GM12872 (cell line): Measurements from ENCODE around the gene ST7.

Source experiments
- CTCF ChIP-seq: IDR thresholded peaks from 3 replicates; pipeline ENCODE4 v1.5.1; 2011; ENCODE audit warnings: low read depth, mild to moderate bottlenecking, low read length, moderate library complexity; ENCODE audit not compliant: insufficient read depth

The ST7 gene

DNA sequence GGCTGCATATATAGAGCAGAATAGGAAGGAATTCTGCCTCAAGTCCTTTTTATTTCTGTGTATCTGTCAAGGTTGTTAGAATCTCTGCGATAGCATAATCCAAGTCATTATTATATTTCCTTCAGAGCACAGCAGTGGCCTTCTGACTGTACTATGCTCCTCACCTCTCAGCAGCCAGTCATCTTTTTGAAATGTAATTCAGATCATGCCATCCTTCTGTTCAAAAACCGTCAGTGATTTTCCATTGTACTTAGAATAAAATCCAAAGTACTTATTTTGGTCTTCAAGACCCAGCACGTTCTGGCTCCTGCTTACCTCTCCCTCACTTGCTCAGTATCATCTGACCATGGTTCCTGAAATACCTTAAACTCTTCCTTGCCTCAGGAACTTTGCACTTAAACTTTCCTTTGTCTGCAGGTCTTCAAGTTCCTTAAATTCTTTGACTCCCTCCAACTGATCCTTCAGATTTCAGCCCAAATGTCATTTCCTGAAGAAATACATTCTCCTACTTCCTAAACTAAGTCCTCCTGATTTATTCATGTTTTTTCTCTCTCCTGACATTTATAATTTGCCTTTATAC lies 112.4 kb downstream of the ST7 start:
- TF ChIP-seq CTCF: no peak

DNA sequence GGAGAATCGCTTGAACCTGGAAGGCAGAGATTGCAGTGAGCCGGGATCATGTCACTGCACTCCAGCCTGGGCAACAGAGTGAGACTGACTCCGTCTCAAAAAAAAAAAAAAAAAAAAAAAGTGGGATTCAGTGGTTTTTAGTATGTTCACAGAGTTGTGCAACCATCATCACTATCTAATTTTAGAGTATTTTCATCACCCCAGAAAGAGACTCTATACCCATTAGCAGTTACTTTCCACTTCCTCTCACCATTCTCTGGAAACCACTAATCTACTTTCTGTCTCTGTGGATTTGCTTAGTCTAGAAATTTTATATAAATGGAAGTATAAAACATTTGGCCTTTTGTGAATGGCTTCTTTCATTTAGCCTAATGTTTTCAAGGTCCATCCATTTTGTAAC lies 113.4 kb downstream of the ST7 start:
- no peak for TF ChIP-seq CTCF

DNA sequence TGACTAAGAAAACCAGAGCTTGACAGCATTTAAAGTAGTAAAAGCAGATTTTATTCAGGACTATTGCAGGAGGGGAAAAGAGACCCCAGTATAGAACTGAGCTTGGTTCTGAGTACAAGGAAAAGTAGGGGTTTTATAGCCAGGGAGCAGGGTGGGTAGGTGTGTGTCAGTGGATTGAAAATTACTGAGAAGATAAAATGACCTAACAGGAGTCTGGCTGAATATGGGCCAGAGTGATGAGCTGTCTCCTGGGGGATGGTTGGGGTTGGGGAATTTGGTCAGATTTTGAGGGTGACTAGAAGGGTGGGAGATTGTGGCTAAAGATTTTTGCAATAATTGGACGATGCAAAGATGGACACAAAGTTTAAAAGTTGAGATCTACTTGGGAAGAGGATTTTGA lies 114.0 kb downstream of the ST7 start:
- TF ChIP-seq CTCF: no peak

GRCh38 chr7:117068511-117069145 lies 115.3 kb downstream of the ST7 start:
- no peak for TF ChIP-seq CTCF

- no peak for TF ChIP-seq CTCF
These were observed 116.1 kb downstream of the ST7 start for GRCh38 chr7:117069379-117069778.

- no peak for TF ChIP-seq CTCF
These were observed 118.2 kb downstream of the ST7 start for GRCh38 chr7:117071551-117071950.

DNA sequence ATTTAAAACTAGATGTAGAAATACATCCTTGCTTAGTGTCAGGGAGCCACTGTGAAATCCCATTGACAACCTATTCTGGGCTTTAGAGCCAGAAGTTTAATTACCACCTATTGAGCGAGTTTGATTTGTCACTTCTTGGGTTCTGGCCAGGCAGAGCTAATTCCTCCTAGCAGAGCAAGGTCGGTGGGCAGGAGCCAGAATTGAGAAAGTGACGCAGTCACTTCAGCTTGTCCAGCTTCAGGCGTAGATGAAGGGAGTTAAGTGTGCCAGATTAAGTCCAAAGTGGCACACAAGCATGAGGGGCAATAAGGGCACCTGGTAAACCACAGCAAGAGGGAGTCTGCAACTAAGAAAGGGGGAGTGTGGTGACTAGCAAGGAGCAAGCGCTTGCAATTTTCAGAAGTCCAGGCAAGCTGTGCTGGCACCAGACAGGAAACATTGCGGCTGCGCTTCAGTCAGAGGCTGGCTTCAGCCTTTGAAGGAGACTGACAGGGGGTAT lies 119.4 kb downstream of the ST7 start:
- TF ChIP-seq CTCF: no peak

DNA sequence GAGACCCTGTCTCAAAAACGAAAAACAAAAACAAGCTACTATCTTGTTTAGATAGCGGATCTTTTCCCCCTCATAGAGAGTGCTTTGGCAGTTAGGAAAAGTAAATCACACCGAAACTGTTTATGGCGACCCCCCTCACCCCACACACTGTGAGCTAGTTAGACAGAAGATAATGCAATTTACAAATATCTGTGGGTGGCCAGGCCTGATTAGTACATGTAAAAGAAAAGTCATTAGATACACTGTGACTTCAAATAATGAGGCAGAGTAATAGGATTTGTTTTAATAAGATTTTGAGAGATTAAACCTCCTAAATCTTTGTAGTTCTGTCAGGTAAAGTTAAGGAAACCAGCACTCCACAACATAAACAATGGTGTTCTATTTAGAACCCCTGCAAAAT lies 121.1 kb downstream of the ST7 start:
- no peak for TF ChIP-seq CTCF
